ENCODE results near the gene MBOAT1. TPM values are rescaled to one million over a fixed set of nuclear protein-coding genes. Genes with fewer than 3 reads are reported as not detected.
"Not testable (repeated sequence)": the region's sequence is repeated elsewhere in the genome, so short reads cannot be mapped to it uniquely, and the experiment has no call there.

Gene MBOAT1
- total RNA-seq = 14.8 and 35.7 TPM in 2 replicates

- DNase-seq (ENCODE audit: low read depth in 2 of 2) = peak; percentile 68 to 92
These were observed at the start of gene MBOAT1 for GRCh38 chr6:20212392-20213111. TSS of gene MBOAT1 (minus strand) at chr6:20212469. CDS start at chr6:20212234, 235 bp downstream.

GRCh38 chr6:20261685-20262084 is 49.4 kb upstream of the MBOAT1 start:
- DNase-seq (ENCODE audit: low read depth in 2 of 2) = no peak

- no peak for DNase-seq (ENCODE audit: low read depth in 2 of 2)
These were observed 48.1 kb upstream of the MBOAT1 start for GRCh38 chr6:20260360-20260759.

GRCh38 chr6:20259316-20260049 is 47.2 kb upstream of the MBOAT1 start:
- DNase-seq (ENCODE audit: low read depth in 2 of 2) = no peak

GRCh38 chr6:20255428-20255827 is 43.2 kb upstream of the MBOAT1 start:
- DNase-seq (ENCODE audit: low read depth in 2 of 2) = no peak

GRCh38 chr6:20254295-20254694 is 42.0 kb upstream of the MBOAT1 start:
- no peak for DNase-seq (ENCODE audit: low read depth in 2 of 2)

- no peak for DNase-seq (ENCODE audit: low read depth in 2 of 2)
These were observed 40.8 kb upstream of the MBOAT1 start for GRCh38 chr6:20253021-20253420.

GRCh38 chr6:20252311-20252710 is 40.0 kb upstream of the MBOAT1 start:
- no peak for DNase-seq (ENCODE audit: low read depth in 2 of 2)

- DNase-seq (ENCODE audit: low read depth in 2 of 2) = no peak
These were observed 39.3 kb upstream of the MBOAT1 start for GRCh38 chr6:20251525-20251924.

- DNase-seq (ENCODE audit: low read depth in 2 of 2) = no peak
These were observed 33.9 kb upstream of the MBOAT1 start for GRCh38 chr6:20246125-20246524.

GRCh38 chr6:20244807-20245681 is 32.8 kb upstream of the MBOAT1 start:
- not testable (repeated sequence) for DNase-seq (ENCODE audit: low read depth in 2 of 2)

- DNase-seq (ENCODE audit: low read depth in 2 of 2) = no peak
These were observed 31.0 kb upstream of the MBOAT1 start for GRCh38 chr6:20243288-20243687.

- no peak for DNase-seq (ENCODE audit: low read depth in 2 of 2)
These were observed 30.1 kb upstream of the MBOAT1 start for GRCh38 chr6:20242397-20242796.

GRCh38 chr6:20241102-20241501 is 28.8 kb upstream of the MBOAT1 start:
- DNase-seq (ENCODE audit: low read depth in 2 of 2) = no peak

- no peak for DNase-seq (ENCODE audit: low read depth in 2 of 2)
These were observed 26.7 kb upstream of the MBOAT1 start for GRCh38 chr6:20238688-20239587.

GRCh38 chr6:20237677-20238460 is 25.6 kb upstream of the MBOAT1 start:
- DNase-seq (ENCODE audit: low read depth in 2 of 2) = no peak

- no peak for DNase-seq (ENCODE audit: low read depth in 2 of 2)
These were observed 24.8 kb upstream of the MBOAT1 start for GRCh38 chr6:20236909-20237600.

GRCh38 chr6:20236344-20236743 is 24.1 kb upstream of the MBOAT1 start:
- DNase-seq (ENCODE audit: low read depth in 2 of 2) = no peak

- no peak for DNase-seq (ENCODE audit: low read depth in 2 of 2)
These were observed 22.8 kb upstream of the MBOAT1 start for GRCh38 chr6:20235041-20235440.

GRCh38 chr6:20234136-20234535 is 21.9 kb upstream of the MBOAT1 start:
- no peak for DNase-seq (ENCODE audit: low read depth in 2 of 2)
